WTC11 (cell line): ENCODE measurements around the gene MYMX. TPM values are rescaled to one million over a fixed set of nuclear protein-coding genes. Genes with fewer than 3 reads are reported as not detected.

ENCODE experiments used
- ATAC-seq: fragments of 200-7000 bp; cut with Tn5 transposase; 2 replicates; pipeline ENCODE4 v1.10.0; 2021; ENCODE audit warnings: mild to moderate bottlenecking, moderate library complexity
- CTCF ChIA-PET: fragments of 300-600 bp; sonication (Branson Sonifier 250); formaldehyde crosslinking; loops from one replicate; lab custom pipeline; 2021; ENCODE audit warnings: antibody characterized with exemption; lab: Charles Lee
- POLR2A ChIA-PET: fragments of 350-600 bp; sonication (Branson Sonifier 250); formaldehyde crosslinking; loops from one replicate; lab custom pipeline; 2021; ENCODE audit warnings: antibody characterized with exemption; lab: Charles Lee
- DNase-seq: peaks from one replicate; pipeline ENCODE4 v3.0.0; 2021; ENCODE audit warnings: low spot score
- H3K27ac Mint-ChIP-seq: 2 replicates; pipeline ENCODE4 v1.8.0; 2021; ENCODE audit warnings: mixed read lengths
- H3K27me3 Mint-ChIP-seq: 2 replicates; pipeline ENCODE4 v1.8.0; 2021; ENCODE audit warnings: low read depth, mild to moderate bottlenecking, moderate library complexity, mixed read lengths
- H3K36me3 Mint-ChIP-seq: 2 replicates; pipeline ENCODE4 v1.8.0; 2021; ENCODE audit warnings: mixed read lengths
- H3K4me1 Mint-ChIP-seq: 2 replicates; pipeline ENCODE4 v1.8.0; 2022; ENCODE audit warnings: mixed read lengths
- H3K4me3 Mint-ChIP-seq: 2 replicates; pipeline ENCODE4 v1.8.0; 2021; ENCODE audit warnings: mild to moderate bottlenecking, moderate library complexity, mixed read lengths
- H3K9me3 Mint-ChIP-seq: 2 replicates; pipeline ENCODE4 v1.8.0; 2021; ENCODE audit warnings: mixed read lengths
- EMX1 ChIP-seq: fragments of 250-450 bp; sonication (Bioruptor Pico); IDR thresholded peaks from 2 replicates; pipeline ENCODE4 v1.8.0; 2021; ENCODE audit warnings: mild to moderate bottlenecking
- ETV6 ChIP-seq: sonication (generic); formaldehyde crosslinking; IDR thresholded peaks from 2 replicates; pipeline ENCODE4 v1.8.1; 2022; ENCODE audit warnings: mild to moderate bottlenecking, missing genetic modification reagents
- GTF2I ChIP-seq: fragments of 250-450 bp; sonication (Bioruptor Pico); conservative IDR thresholded peaks from 2 replicates; pipeline ENCODE4 v1.4.0; 2021; ENCODE audit warnings: mild to moderate bottlenecking
- NFYB ChIP-seq: sonication (generic); formaldehyde crosslinking; conservative IDR thresholded peaks from 2 replicates; pipeline ENCODE4 v1.8.0; 2022; ENCODE audit warnings: low read depth, missing genetic modification reagents
- RORB ChIP-seq: fragments of 250-450 bp; sonication (Bioruptor Pico); IDR thresholded peaks from 2 replicates; pipeline ENCODE4 v1.9.0; 2021; ENCODE audit warnings: mild to moderate bottlenecking
- ZNF121 ChIP-seq: sonication (generic); formaldehyde crosslinking; IDR thresholded peaks from 2 replicates; pipeline ENCODE4 v1.8.0; 2023; ENCODE audit warnings: missing genetic modification reagents
- total RNA-seq: library from RNA; stranded (reverse); gene quantifications from 3 replicates; pipeline ENCODE4 v1.2.3, GENCODE V29; 2021
- TF ChIP-seq, protein P1 (sequence below): sonication (generic); formaldehyde crosslinking; IDR thresholded peaks from 2 replicates; pipeline ENCODE4 v1.8.0; 2022; ENCODE audit warnings: mild to moderate bottlenecking, missing genetic modification reagents
- TF ChIP-seq, protein P2 (sequence below): sonication (generic); formaldehyde crosslinking; IDR thresholded peaks from 2 replicates; pipeline ENCODE4 v1.8.1; 2022; ENCODE audit warnings: mild to moderate bottlenecking, missing genetic modification reagents, moderate library complexity, borderline replicate concordance
- TF ChIP-seq, protein P3 (sequence below): sonication (generic); formaldehyde crosslinking; IDR thresholded peaks from 2 replicates; pipeline ENCODE4 v1.8.1; 2023; ENCODE audit warnings: mild to moderate bottlenecking, missing genetic modification reagents, moderate library complexity
- TF ChIP-seq, protein P4 (sequence below): sonication (generic); formaldehyde crosslinking; IDR thresholded peaks from 2 replicates; pipeline ENCODE4 v1.8.0; 2022; ENCODE audit warnings: mild to moderate bottlenecking, missing genetic modification reagents
- TF ChIP-seq, protein P5 (sequence below): fragments of 250-450 bp; sonication (Bioruptor Pico); conservative IDR thresholded peaks from 2 replicates; pipeline ENCODE4 v1.9.0; 2021; ENCODE audit warnings: mild to moderate bottlenecking

The MYMX gene
- total RNA-seq, 1 experiment from 2014 or later, result 3.9 TPM

DNA sequence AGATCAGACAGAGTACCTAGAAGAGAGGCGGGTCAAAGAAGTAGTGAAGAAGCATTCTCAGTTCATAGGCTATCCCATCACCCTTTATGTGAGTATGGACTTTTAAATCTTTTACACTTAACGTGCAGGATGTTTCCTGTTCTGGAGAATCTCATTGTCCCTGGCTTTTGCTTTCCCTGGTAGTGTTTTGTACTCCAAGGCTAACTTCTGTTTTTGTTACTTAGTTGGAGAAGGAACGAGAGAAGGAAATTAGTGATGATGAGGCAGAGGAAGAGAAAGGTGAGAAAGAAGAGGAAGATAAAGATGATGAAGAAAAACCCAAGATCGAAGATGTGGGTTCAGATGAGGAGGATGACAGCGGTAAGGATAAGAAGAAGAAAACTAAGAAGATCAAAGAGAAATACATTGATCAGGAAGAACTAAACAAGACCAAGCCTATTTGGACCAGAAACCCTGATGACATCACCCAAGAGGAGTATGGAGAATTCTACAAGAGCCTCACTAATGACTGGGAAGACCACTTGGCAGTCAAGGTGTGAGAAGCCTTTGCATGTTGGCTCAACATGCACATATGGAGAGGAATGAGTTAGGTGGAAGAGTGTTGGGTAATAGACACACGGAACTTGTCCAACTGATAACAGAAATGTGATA, 33.5 kb downstream of the MYMX start:
- DNase-seq (no peak), ATAC-seq (no peak)
- ChIA-PET CTCF (no interaction called here), POLR2A (no interaction called here)
- TF ChIP-seq EMX1 (CRISPR knock-in tag), result 0 out of 2 replicates have a peak, but pooled peaks have one; percentile 67
- TF ChIP-seq NFYB (CRISPR knock-in tag), result no peak
- no peak for TF ChIP-seq ZNF121 (CRISPR knock-in tag)
- no peaks in the 10 kb centered on the region for H3K9me3 Mint-ChIP-seq
- H3K27me3 Mint-ChIP-seq, result no peaks in the 10 kb centered on the region
- peak overlapping the region; percentile 99 for H3K4me3 Mint-ChIP-seq
- peaks cover 41% of the 10 kb centered on the region for H3K4me1 Mint-ChIP-seq
- peak overlapping the region; percentile 41 for H3K27ac Mint-ChIP-seq
- H3K36me3 Mint-ChIP-seq, result peaks cover 79% of the 10 kb centered on the region

DNA sequence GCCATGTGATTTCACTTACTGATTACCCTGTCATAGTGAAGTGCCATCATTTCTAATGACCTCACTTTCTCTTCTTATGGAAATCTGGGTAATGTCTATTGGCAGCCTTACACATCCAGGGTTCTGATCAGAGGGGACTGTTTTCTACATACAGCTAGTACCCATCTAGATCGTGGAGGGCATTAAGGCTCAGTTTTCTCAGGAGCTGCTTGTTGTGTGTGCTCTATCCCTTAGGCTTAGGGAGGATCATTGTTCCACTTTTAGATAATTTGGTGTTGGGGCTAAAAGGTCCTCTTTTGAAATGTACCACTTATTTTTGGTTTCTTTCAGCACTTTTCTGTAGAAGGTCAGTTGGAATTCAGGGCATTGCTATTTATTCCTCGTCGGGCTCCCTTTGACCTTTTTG, 34.0 kb downstream of the MYMX start:
- TF ChIP-seq RORB (CRISPR knock-in tag), result 0 out of 2 replicates have a peak, but pooled peaks have one; percentile 5
- TF ChIP-seq, protein P1, sequence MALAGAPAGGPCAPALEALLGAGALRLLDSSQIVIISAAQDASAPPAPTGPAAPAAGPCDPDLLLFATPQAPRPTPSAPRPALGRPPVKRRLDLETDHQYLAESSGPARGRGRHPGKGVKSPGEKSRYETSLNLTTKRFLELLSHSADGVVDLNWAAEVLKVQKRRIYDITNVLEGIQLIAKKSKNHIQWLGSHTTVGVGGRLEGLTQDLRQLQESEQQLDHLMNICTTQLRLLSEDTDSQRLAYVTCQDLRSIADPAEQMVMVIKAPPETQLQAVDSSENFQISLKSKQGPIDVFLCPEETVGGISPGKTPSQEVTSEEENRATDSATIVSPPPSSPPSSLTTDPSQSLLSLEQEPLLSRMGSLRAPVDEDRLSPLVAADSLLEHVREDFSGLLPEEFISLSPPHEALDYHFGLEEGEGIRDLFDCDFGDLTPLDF (CRISPR knock-in tag), result no peak
- Mint-ChIP-seq H3K9me3 (no peaks in the 10 kb centered on the region), H3K4me1 (peaks cover 41% of the 10 kb centered on the region), H3K4me3 (no peak overlapping the region), H3K27me3 (no peaks in the 10 kb centered on the region), H3K27ac (no peak overlapping the region), H3K36me3 (peaks cover 84% of the 10 kb centered on the region)
- ATAC-seq (no peak), DNase-seq (no peak)
- ChIA-PET POLR2A (no interaction called here), CTCF (no interaction called here)

DNA sequence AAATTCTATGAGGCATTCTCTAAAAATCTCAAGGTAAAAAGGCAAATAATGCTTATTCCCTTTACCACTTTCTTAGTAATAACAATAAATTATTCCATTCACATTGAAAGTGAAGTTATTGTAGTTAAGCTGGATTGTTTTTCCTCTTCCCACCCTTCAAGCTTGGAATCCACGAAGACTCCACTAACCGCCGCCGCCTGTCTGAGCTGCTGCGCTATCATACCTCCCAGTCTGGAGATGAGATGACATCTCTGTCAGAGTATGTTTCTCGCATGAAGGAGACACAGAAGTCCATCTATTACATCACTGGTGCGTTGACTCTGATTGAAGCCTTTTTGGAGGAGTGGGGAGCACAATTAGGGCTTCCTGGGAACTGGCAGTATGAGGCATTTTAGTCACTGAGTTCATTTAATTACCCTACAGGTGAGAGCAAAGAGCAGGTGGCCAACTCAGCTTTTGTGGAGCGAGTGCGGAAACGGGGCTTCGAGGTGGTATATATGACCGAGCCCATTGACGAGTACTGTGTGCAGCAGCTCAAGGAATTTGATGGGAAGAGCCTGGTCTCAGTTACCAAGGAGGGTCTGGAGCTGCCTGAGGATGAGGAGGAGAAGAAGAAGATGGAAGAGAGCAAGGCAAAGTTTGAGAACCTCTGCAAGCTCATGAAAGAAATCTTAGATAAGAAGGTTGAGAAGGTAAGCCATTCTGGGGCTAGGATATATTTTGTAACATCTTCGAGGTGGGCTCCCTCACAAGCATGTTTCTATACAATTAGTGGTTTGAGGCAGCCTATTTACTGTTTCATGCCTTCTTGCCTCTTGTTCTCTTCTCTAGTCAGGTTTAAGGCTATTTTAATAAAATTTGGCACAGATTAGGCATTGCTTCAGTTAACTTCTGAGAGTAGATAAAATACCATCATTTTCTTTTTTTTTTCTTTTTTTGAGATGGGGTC, 35.1 kb downstream of the MYMX start:
- POLR2A ChIA-PET, result interaction anchor here (0.7 kb wide), 1 partner anchor 15 kb away, joined by 6 read pairs; no protein-coding TSS in a partner anchor

More for the DNA sequence above, 35.1 kb downstream of the MYMX start:
- CTCF ChIA-PET, result no interaction called here
- no peak for ATAC-seq
- Mint-ChIP-seq H3K4me3 (no peak overlapping the region), H3K27ac (peak overlapping the region; percentile 76), H3K9me3 (no peaks in the 10 kb centered on the region), H3K27me3 (no peaks in the 10 kb centered on the region), H3K36me3 (peaks cover 83% of the 10 kb centered on the region), H3K4me1 (peaks cover 50% of the 10 kb centered on the region)
- DNase-seq, result no peak
- TF ChIP-seq, protein P2, sequence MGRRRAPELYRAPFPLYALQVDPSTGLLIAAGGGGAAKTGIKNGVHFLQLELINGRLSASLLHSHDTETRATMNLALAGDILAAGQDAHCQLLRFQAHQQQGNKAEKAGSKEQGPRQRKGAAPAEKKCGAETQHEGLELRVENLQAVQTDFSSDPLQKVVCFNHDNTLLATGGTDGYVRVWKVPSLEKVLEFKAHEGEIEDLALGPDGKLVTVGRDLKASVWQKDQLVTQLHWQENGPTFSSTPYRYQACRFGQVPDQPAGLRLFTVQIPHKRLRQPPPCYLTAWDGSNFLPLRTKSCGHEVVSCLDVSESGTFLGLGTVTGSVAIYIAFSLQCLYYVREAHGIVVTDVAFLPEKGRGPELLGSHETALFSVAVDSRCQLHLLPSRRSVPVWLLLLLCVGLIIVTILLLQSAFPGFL (CRISPR knock-in tag), result no peak
- TF ChIP-seq, protein P3, sequence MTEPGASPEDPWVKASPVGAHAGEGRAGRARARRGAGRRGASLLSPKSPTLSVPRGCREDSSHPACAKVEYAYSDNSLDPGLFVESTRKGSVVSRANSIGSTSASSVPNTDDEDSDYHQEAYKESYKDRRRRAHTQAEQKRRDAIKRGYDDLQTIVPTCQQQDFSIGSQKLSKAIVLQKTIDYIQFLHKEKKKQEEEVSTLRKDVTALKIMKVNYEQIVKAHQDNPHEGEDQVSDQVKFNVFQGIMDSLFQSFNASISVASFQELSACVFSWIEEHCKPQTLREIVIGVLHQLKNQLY (CRISPR knock-in tag), result no peak
- TF ChIP-seq GTF2I (CRISPR knock-in tag) (no peak), ETV6 (CRISPR knock-in tag) (no peak)
- TF ChIP-seq, protein P4, sequence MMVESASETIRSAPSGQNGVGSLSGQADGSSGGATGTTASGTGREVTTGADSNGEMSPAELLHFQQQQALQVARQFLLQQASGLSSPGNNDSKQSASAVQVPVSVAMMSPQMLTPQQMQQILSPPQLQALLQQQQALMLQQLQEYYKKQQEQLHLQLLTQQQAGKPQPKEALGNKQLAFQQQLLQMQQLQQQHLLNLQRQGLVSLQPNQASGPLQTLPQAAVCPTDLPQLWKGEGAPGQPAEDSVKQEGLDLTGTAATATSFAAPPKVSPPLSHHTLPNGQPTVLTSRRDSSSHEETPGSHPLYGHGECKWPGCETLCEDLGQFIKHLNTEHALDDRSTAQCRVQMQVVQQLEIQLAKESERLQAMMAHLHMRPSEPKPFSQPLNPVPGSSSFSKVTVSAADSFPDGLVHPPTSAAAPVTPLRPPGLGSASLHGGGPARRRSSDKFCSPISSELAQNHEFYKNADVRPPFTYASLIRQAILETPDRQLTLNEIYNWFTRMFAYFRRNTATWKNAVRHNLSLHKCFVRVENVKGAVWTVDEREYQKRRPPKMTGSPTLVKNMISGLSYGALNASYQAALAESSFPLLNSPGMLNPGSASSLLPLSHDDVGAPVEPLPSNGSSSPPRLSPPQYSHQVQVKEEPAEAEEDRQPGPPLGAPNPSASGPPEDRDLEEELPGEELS (CRISPR knock-in tag), result no peak
- TF ChIP-seq, protein P5, sequence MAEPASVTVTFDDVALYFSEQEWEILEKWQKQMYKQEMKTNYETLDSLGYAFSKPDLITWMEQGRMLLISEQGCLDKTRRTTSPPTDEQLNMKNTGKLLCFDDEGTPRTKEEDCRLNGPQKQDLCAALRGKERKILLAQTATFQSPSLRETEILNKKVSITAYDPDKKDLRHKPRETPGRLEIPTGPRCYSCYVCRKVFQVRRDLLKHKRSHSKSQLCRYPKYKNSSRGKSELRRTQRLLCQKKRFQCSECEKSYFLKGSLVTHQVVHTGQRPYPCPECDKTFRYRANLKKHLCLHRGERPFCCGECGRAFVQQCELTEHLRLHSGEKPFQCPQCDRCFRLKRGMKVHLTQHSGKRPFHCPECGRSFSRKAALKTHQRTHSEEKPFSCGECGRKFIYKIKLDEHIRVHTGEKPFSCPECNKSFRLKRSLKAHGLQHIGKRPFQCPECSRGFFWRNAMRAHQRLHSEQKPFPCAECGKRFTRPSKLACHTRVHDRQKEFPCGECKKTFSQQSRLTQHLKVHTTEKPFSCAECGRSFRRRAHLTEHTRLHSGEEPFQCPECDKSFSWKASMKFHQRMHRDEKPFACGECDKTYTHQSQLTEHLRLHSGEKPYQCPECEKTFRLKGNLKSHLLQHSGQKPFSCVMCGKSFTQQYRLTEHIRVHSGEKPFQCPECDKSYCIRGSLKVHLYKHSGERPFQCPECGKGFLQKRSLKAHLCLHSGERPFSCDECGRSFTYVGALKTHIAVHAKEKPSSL, result peak; percentile 31; the same call in 1 of the 2 replicates
- TF ChIP-seq, all 79 proteins: peak for 1
